ENCODE data around the gene FXYD6.

DNA sequence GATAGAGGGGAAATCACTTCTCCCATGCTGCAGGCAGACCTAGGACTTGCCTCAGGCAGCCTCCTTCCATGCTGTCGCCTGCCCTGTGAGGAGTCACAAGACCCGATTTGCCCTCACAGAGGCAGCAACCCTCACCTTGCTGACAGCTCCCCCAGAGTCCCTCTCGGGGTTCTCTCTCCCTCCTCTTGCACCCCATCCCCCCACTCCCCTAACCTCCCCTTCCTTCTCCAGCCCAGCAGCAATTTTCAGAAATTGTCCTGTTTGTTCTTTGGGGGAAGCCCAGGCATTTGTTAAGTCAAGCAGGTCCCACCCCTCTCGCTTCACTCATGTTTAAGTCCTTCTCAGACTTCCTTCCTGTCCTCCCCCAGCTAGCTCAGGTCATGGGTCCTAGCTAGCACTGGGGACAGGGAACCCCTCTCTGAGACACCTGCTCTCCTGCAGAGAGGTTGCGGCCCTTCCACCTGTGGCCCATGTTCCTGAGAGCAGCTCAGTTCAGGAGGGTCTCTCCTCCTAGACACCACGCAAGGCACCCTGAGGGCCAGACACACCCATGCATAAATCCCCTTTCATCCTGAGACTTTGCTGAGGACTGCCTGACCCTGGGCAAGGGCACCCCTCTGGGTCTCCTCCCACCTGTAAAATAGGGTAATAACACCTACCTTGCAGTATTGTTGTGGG, 45.6 kb downstream of the FXYD6 start:
- TF ChIP-seq, protein P1, sequence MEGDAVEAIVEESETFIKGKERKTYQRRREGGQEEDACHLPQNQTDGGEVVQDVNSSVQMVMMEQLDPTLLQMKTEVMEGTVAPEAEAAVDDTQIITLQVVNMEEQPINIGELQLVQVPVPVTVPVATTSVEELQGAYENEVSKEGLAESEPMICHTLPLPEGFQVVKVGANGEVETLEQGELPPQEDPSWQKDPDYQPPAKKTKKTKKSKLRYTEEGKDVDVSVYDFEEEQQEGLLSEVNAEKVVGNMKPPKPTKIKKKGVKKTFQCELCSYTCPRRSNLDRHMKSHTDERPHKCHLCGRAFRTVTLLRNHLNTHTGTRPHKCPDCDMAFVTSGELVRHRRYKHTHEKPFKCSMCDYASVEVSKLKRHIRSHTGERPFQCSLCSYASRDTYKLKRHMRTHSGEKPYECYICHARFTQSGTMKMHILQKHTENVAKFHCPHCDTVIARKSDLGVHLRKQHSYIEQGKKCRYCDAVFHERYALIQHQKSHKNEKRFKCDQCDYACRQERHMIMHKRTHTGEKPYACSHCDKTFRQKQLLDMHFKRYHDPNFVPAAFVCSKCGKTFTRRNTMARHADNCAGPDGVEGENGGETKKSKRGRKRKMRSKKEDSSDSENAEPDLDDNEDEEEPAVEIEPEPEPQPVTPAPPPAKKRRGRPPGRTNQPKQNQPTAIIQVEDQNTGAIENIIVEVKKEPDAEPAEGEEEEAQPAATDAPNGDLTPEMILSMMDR (IDR thresholded peaks at IDR 0.05; ENCODE audit: low read depth, low read length) = no peak
- no peak for TF ChIP-seq EZH2phosphoT487 (IDR thresholded peaks at IDR 0.05; ENCODE audit: low read depth)

All from OCI-LY3 (cell line).